Activated T-cell treated with anti-CD3 and anti-CD28 coated beads, Interleukin-2, amount 50 U/mL, for 4 hours (primary cell): ENCODE data around the gene ZBTB16. TPM values are rescaled to one million over a fixed set of nuclear protein-coding genes. Genes with fewer than 3 reads are reported as not detected.

Experiments
- ATAC-seq, 2 donors: fragments of 200-7000 bp; cut with Tn5 transposase; one replicate each; pipeline ENCODE4 v1.10.0; 2021
- DNase-seq: peaks from one replicate; pipeline ENCODE4 v3.0.0-alpha.2; 2020
- H3K27me3 Mint-ChIP-seq: one replicate; pipeline ENCODE4 v1.8.0; 2021; ENCODE audit warnings: low read depth, mixed read lengths
- H3K36me3 Mint-ChIP-seq: one replicate; pipeline ENCODE4 v1.8.0; 2022; ENCODE audit warnings: mixed read lengths; ENCODE audit not compliant: insufficient read depth
- H3K4me1 Mint-ChIP-seq: one replicate; pipeline ENCODE4 v1.8.0; 2021; ENCODE audit warnings: low read depth, mixed read lengths
- H3K4me3 Mint-ChIP-seq: one replicate; pipeline ENCODE4 v1.8.0; 2021; ENCODE audit warnings: mild to moderate bottlenecking, moderate library complexity, mixed read lengths
- H3K9me3 Mint-ChIP-seq: one replicate; pipeline ENCODE4 v1.8.0; 2021; ENCODE audit warnings: mixed read lengths
- total RNA-seq, 3 donors: library from RNA; stranded (reverse); gene quantifications; one replicate each; pipeline ENCODE4 v1.2.1, GENCODE V29; 2021

ZBTB16 gene
- total RNA-seq, 3 donors from 2014 or later = 3.4 to 4.4 (median 4.1) TPM

DNA sequence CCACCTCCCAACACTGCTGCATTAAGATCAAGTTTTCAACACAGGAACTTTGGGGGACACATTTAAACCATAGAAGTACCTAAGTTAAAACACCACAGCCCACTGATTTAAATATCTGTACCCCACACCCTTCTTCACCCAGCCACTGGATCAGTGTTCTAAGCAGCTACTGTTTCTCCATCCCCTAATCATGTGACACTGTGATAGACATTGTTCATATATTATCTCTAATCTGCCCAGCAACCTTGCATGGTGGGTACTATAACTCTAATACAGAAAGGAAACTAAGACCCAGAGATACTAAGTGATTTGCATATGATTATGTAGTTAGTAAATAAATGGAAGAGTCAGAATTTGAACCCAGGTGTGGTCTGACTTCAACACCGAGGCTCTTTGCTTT lies 166.2 kb downstream of the ZBTB16 start:
- H3K4me3 Mint-ChIP-seq = no peak overlapping the region

DNA sequence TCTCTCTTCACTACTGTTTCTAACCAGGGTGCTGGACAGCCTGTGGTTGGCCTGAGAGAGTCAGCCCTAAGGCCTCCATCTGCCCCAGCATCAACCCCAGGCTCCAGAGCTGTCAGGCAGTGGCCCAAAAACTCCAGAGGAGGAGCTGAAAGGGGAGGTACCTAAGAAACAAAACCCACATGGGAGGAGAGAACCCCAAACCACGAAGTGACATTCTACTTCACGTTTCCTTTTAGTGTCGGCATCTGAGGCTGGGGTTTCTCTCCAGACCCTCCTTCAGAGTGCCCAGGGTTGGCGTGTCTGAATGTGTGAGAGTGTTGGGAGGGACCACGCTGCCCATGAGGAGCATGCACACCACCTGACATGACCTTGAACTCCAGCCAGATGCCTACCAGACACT lies 166.8 kb downstream of the ZBTB16 start:
- Mint-ChIP-seq H3K36me3 (no peaks in the 10 kb centered on the region), H3K4me1 (peaks cover 18% of the 10 kb centered on the region), H3K4me3 (no peak overlapping the region), H3K9me3 (no peaks in the 10 kb centered on the region), H3K27me3 (no peaks in the 10 kb centered on the region)
- DNase-seq (no peak), ATAC-seq (no peak)

More for the DNA sequence above, 166.2 kb downstream of the ZBTB16 start:
- no peak for ATAC-seq
- Mint-ChIP-seq H3K36me3 (no peaks in the 10 kb centered on the region), H3K9me3 (no peaks in the 10 kb centered on the region), H3K4me1 (peaks cover 18% of the 10 kb centered on the region), H3K27me3 (no peaks in the 10 kb centered on the region)
- no peak for DNase-seq

DNA sequence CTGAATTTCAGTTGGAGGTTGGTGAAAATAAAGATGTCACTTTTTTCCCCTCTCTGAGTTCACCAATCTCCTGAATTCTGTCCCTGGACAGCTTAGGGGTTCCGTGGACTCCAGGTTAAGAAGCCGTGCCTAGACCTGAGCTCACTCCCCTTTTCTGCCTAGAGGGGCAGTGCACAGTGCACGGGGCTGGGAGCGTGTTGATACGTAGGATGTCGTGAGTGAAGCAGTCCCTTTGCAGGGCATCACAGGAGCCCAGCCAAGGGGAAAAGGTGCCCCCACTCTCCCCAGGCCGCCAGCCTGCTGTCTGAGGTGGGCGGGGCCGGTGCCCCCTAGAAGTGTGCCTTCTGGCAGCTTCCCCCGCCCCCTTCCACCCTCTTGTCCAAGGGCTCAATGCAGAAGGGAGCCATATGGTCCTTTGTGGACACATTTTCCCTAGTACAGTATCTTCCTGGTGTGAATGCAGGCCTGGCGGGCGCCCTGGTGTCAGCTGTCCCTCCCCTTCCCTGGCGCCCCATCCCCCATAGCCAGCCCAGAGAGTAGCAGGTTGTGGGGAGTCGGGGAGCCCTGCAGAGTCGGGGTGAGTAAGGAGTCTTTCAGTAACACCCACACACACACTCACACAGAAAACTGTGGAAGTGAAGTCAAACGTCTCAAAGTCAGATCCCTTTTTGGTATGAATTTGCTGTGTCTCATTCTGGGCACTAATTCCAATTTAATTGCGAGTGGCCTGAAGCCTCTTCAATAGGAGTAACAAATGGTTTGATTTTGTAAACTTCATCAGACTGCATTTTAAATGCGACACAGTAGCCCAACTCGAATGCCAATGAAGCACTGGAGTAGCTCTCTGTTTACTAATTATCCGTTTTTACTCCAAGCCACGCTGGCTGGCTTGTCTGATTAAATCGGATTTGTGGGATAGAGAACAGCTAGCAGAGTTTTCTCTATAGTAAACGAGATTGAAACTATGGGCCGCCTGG lies 169.2 kb downstream of the ZBTB16 start:
- peaks cover 18% of the 10 kb centered on the region for H3K4me1 Mint-ChIP-seq
- no peak for ATAC-seq
- DNase-seq = no peak
- no peaks in the 10 kb centered on the region for H3K9me3 Mint-ChIP-seq
- H3K27me3 Mint-ChIP-seq = no peaks in the 10 kb centered on the region
- no peaks in the 10 kb centered on the region for H3K36me3 Mint-ChIP-seq
- H3K4me3 Mint-ChIP-seq = no peak overlapping the region

DNA sequence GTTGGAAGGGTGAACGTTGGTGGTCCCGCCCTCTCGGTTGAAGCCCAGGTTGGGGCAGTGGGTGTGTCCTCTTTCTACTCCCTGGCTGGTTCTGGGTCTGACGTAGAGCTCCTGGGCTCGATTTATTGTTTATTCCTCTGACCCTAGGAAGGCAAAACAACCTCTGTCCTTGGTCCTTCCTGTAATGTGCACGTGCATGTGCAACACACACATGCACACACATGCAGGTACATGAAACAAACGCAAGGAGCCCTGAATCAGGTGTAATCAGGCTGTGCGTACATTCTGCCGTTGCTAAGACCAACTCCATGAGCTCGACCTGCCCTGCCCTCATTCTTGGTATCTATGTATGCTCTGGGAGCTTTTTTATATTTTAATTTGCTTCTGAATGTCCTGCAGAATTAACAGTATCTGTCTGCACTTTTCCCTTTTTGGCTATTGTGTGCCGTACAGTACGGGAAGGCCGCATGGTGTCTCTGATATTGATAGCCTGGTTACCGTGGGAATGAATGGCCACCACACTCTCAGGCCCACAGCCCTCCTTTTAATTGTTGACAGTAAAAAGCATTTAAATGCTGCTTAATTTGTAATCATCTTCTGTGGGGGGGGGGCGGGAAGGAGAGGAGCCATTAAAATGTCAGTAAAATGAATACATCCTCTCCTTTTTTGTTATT lies 170.7 kb downstream of the ZBTB16 start:
- Mint-ChIP-seq H3K4me1 (peaks cover 13% of the 10 kb centered on the region), H3K36me3 (no peaks in the 10 kb centered on the region), H3K4me3 (no peak overlapping the region), H3K9me3 (no peaks in the 10 kb centered on the region), H3K27me3 (no peaks in the 10 kb centered on the region)
- DNase-seq (no peak), ATAC-seq (no peak)

DNA sequence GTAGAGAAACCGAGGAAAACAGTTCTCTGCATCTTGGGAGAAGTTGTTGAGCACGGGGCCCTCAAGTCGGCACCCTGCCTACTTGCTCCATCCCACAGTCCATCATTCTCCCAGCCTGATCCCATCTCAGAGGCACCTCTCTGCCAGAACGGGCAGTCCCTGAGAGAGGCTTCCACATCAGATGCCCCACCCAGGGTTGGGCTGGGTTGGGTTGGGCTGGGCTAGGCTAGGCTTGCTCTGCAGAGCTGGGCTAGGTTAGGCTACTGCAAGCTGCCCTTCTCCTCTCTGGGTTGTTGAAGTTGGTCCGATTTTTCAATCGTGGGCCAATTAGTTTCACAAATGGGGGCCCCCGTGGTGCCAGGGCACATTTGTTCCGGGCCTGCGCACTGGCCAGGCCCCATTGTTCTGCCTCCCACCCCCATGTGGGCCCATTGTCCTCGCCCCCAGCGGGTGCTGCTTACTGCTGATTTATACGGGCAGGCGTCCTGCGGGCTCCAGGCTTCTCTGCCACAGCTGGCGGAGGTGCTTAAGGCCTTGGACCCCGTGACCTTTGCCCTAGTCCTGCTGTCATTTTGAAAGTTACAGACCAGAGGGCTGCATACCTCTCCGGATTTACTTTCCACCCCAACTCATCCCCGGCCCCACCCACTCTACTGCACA lies 173.0 kb downstream of the ZBTB16 start:
- ATAC-seq (no peak), DNase-seq (no peak)
- Mint-ChIP-seq H3K9me3 (no peaks in the 10 kb centered on the region), H3K27me3 (no peaks in the 10 kb centered on the region), H3K36me3 (no peaks in the 10 kb centered on the region), H3K4me3 (no peak overlapping the region), H3K4me1 (no peaks in the 10 kb centered on the region)

DNA sequence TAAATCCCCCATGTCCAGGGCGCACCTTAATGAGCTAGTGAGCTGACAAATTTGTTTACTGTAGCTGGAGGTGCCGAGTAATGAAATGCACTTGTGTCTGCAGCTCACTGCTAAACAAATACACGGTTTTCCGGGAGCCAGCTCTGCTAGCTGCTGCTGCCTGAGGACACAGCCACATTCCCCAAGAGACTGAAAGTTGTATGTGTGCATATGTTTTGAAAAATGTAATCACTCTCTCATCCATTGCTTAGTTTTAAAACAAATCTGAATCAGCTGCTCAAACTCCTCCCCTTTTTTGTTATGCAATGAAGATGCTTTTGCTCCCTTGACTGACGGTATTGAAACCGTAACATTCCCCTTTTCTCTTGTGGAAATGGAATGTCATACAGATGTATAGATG lies 174.2 kb downstream of the ZBTB16 start:
- ATAC-seq = no peak
- no peak overlapping the region for H3K4me3 Mint-ChIP-seq

DNA sequence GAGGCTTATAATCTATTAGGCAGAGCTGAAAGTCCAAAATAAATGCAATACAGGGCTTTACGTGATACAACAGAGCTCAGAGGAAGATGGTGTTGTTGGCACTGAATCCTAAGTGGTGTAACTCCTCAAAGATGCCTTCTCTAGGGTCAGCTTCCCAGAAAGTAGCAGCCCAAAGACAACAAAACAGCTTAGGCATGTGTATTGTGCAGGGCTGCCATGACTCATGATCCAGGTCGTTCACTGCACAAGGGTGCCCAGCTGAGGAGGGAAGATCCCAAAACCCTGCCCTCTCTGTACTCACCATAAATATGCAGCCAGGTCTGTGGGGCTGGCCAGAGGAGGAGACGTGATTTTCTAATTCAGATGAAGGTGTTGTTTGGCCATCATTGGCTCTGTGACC lies 177.3 kb downstream of the ZBTB16 start:
- Mint-ChIP-seq H3K27me3 (peaks cover 2% of the 10 kb centered on the region), H3K4me3 (no peak overlapping the region), H3K36me3 (no peaks in the 10 kb centered on the region), H3K4me1 (no peaks in the 10 kb centered on the region), H3K9me3 (no peaks in the 10 kb centered on the region)
- ATAC-seq = no peak
- DNase-seq = no peak

More for the DNA sequence above, 174.2 kb downstream of the ZBTB16 start:
- H3K27me3 Mint-ChIP-seq = peaks cover 2% of the 10 kb centered on the region
- H3K36me3 Mint-ChIP-seq = no peaks in the 10 kb centered on the region
- H3K9me3 Mint-ChIP-seq = no peaks in the 10 kb centered on the region
- no peaks in the 10 kb centered on the region for H3K4me1 Mint-ChIP-seq
- no peak for DNase-seq

DNA sequence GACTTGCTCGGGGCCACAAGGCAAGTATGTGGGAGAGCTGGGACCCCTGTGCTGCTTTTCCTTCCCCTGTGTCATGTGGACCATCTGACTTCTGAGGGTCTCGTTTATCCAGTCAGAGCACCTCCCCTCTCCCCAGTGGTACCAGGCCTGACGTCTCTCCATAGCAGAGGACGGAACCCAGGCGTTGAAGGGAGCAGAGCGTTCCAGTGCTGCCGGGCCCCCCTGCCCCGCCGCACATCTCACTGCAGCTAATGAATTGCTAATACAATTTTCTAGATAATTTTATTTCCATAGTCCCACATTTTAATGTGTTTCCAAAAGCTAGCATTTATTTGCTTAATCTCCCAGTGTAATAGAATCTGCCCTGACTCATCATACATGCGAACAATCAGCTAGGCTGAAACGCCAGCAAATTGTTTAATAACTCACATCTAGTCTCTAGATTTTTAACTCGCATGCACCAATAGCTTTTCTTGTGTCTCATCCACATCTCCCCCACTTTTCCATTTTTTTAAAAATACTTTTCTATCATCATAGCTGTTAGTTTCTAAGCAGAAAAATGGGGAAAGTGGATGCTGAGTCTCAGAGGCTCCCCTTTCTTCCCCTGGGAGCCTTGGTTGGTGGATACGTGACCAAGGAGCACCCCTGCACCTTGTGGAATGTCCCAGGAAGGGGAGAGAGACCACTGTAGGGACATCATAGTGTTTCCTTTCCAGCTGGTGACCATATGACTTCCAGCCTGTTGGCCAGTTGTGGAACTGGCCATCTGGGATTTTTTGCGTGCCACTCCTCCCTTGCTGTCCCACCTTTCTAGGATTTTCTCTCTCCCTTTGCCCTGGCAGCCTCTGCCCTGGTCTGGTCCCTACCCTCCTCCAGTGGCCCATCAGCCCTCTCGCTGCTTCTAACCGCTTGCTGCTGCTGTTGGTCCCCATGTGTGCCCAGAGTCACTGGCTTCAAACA lies 178.1 kb downstream of the ZBTB16 start:
- no peak overlapping the region for H3K4me3 Mint-ChIP-seq
- H3K4me1 Mint-ChIP-seq = no peaks in the 10 kb centered on the region
- no peaks in the 10 kb centered on the region for H3K36me3 Mint-ChIP-seq
- H3K9me3 Mint-ChIP-seq = no peaks in the 10 kb centered on the region
- peaks cover 2% of the 10 kb centered on the region for H3K27me3 Mint-ChIP-seq
- no peak for ATAC-seq
- no peak for DNase-seq

DNA sequence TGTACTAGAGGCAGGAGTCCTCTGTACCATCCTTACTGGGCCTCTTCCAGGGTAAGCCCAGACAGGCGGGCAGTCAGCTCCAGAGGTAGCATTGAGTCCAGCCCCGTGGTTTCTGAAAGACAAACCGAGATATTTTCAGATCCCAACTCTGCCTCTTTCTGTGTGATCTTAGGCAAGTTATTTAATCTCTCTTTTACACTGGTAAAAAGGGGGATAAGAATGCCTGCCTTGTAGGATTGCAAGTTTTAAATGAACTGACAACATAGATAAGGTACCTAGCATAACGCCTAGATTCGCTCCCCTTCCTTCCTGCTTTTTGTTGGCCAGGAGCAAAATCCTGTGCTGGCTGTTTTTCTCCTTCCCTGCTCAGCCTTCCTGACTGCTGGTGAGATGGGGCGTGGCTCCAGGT lies 180.2 kb downstream of the ZBTB16 start:
- Mint-ChIP-seq H3K36me3 (no peaks in the 10 kb centered on the region), H3K4me1 (no peaks in the 10 kb centered on the region), H3K9me3 (no peaks in the 10 kb centered on the region), H3K27me3 (peaks cover 2% of the 10 kb centered on the region), H3K4me3 (no peak overlapping the region)
- DNase-seq = no peak
- ATAC-seq = no peak

DNA sequence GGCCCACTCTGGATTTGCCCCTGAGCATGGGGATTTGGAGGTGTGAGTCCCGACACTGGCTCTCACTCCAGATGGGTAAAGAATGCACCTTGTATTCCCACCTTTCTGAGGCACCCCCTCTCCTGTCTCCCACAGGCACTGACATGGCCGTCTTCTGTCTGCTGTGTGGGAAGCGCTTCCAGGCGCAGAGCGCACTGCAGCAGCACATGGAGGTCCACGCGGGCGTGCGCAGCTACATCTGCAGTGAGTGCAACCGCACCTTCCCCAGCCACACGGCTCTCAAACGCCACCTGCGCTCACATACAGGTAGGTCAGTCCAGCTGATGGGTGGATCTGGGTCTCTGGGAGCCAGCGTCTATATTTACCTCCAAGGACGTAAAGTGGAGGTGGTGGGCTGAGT lies 182.5 kb downstream of the ZBTB16 start:
- no peaks in the 10 kb centered on the region for H3K4me1 Mint-ChIP-seq

DNA sequence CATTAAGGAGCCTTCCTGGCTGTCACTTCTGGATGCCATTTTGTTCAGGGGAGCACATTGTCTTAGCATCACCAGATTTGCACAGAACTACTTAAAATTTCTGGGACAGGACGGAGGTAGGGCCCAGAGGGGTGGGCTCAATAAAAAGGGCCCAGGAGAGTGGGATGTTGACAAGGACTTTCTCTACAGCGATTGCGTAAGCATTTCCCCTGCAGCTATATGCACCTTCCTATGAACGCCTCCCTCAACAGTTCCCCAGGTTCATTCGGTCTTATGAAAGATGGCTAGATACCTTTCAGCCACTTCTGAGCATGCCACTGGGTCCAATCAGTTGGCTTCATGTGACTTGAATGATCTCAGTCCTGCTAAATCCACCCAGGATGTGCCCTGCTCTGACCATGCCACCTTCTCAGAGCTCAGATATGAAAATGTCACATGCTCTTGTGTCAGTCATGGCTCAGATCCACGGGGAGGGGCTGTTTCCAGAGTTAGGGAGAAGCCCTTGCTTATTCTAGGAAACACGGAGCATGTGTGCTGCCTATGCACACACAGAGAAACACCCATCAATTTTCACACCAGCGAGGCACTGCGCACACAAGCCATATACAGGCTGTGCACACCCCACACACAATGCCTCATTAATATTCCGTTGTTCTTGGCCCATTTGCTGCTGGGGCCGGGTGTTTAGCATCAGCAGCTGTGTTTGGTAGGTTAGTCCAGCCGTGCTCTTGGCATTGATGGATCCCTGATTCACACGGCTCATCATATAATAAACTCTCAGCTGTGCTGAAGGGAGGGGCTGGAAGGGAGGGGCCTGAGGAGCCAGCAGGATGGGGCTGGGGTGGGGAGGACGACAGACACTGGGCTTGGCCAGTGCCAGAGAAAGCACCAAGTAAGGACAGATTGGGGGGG lies 184.2 kb downstream of the ZBTB16 start:
- DNase-seq (no peak), ATAC-seq (no peak)
- H3K36me3 Mint-ChIP-seq = no peaks in the 10 kb centered on the region
- no peak overlapping the region for H3K4me3 Mint-ChIP-seq
- no peaks in the 10 kb centered on the region for H3K4me1 Mint-ChIP-seq
- no peaks in the 10 kb centered on the region for H3K27me3 Mint-ChIP-seq
- H3K9me3 Mint-ChIP-seq = no peaks in the 10 kb centered on the region

More for the DNA sequence above, 182.5 kb downstream of the ZBTB16 start:
- DNase-seq (no peak), ATAC-seq (no peak)
- Mint-ChIP-seq H3K4me3 (no peak overlapping the region), H3K36me3 (no peaks in the 10 kb centered on the region), H3K9me3 (no peaks in the 10 kb centered on the region), H3K27me3 (peaks cover 2% of the 10 kb centered on the region)

DNA sequence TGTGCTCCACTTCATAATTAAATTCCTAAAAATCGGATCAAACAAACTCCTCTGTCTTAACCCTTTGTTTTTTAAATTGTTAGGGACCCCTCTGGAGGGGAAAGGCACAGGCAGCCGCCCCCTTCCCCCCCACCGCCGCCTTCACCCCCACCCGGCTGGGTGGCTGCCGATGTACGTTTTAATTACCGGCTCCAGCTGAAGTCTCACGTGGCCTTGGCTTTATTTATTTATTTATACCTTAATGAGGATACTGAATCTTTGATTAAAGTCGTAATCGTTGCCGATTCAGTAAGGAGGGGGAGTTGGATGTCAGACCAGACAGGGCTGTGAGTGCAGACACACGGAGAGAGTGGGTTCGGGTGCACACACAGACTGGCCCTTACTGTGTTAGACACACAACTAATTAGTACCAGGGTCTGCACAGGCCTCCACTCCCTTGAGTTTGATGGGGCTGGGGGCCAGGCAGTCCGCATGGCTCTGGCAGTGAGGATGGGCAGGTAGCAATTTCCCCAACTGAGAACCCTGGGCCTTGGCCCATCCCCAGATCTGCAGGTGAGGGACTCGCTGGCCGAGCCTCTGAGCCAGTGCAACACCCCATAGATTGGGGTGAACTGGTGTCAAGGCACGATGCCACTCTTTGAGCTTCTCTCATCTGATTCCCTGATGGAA lies 185.3 kb downstream of the ZBTB16 start:
- Mint-ChIP-seq H3K4me1 (no peaks in the 10 kb centered on the region), H3K4me3 (no peak overlapping the region), H3K36me3 (no peaks in the 10 kb centered on the region), H3K9me3 (no peaks in the 10 kb centered on the region), H3K27me3 (no peaks in the 10 kb centered on the region)
- no peak for ATAC-seq
- DNase-seq = no peak
